G401 (cell line): ENCODE data around the gene XPR1. TPM values are rescaled to one million over a fixed set of nuclear protein-coding genes. Genes with fewer than 3 reads are reported as not detected.

ENCODE experiments used
- DNase-seq: peaks from one replicate; pipeline ENCODE4 v3.0.0-alpha.2; 2015; ENCODE audit warnings: low spot score
- in situ Hi-C: cut with HindIII; loops from 2 replicates; pipeline ENCODE4 v1.10.0; 2016; ENCODE audit warnings: low sequenced_read_pairs, mixed read lengths
- total RNA-seq: library from RNA; depleted of rRNA; stranded (reverse); fragments of >200 nt; shearing (Covaris generic); gene quantifications from 2 replicates; pipeline ENCODE4 v1.2.3, GENCODE V29; 2014

Gene XPR1
- total RNA-seq, 1 experiment from 2014 or later, result 29.6 TPM

- peak; percentile 68 for DNase-seq
- in situ Hi-C loops, result no loop called here
Measured at GRCh38 chr1:180917306-180918065, 285.7 kb downstream of the XPR1 start.

- DNase-seq, result no peak
- in situ Hi-C loops, result no loop called here
Measured at GRCh38 chr1:180918519-180918918, 286.7 kb downstream of the XPR1 start.

GRCh38 chr1:180919183-180919700, 287.4 kb downstream of the XPR1 start:
- no peak for DNase-seq
- in situ Hi-C loops, result no loop called here

GRCh38 chr1:180920193-180920592, 288.4 kb downstream of the XPR1 start:
- no peak for DNase-seq
- in situ Hi-C loops, result no loop called here

- DNase-seq, result no peak
Measured at GRCh38 chr1:180920702-180921101, 288.9 kb downstream of the XPR1 start.

GRCh38 chr1:180921386-180921785, 289.6 kb downstream of the XPR1 start:
- DNase-seq, result no peak
- in situ Hi-C loops, result no loop called here

More at GRCh38 chr1:180920702-180921101, 288.9 kb downstream of the XPR1 start:
- in situ Hi-C loops, result no loop called here

- in situ Hi-C loops, result no loop called here
- no peak for DNase-seq
Measured at GRCh38 chr1:180921891-180922630, 290.2 kb downstream of the XPR1 start.

- in situ Hi-C loops, result no loop called here
- no peak for DNase-seq
Measured at GRCh38 chr1:180922631-180923015, 290.8 kb downstream of the XPR1 start.

- in situ Hi-C loops, result no loop called here
- DNase-seq, result no peak
Measured at GRCh38 chr1:180923021-180923841, 291.4 kb downstream of the XPR1 start.

GRCh38 chr1:180923887-180924286, 292.1 kb downstream of the XPR1 start:
- in situ Hi-C loops, result no loop called here

GRCh38 chr1:180924939-180925338, 293.1 kb downstream of the XPR1 start:
- DNase-seq, result no peak
- in situ Hi-C loops, result no loop called here

More at GRCh38 chr1:180923887-180924286, 292.1 kb downstream of the XPR1 start:
- DNase-seq, result no peak

GRCh38 chr1:180925471-180926051, 293.7 kb downstream of the XPR1 start:
- DNase-seq, result no peak
- in situ Hi-C loops, result no loop called here

- DNase-seq, result peak; percentile 91
- in situ Hi-C loops, result no loop called here
Measured at GRCh38 chr1:180926164-180926981, 294.6 kb downstream of the XPR1 start.

GRCh38 chr1:180927348-180927747, 295.5 kb downstream of the XPR1 start:
- DNase-seq, result peak; percentile 49
- in situ Hi-C loops, result no loop called here

- peak; percentile 94 for DNase-seq
- in situ Hi-C loops, result no loop called here
Measured at GRCh38 chr1:180927841-180928240, 296.0 kb downstream of the XPR1 start.

- peak; percentile 59 for DNase-seq
- in situ Hi-C loops, result no loop called here
Measured at GRCh38 chr1:180928331-180929230, 296.8 kb downstream of the XPR1 start.

GRCh38 chr1:180929389-180929788, 297.6 kb downstream of the XPR1 start:
- in situ Hi-C loops, result no loop called here
- no peak for DNase-seq
